HL-60/S4 (cell line): ENCODE results near the gene DENND1A.

Experiments
- in situ Hi-C: fragments of 300-500 bp; cut with MboI; formaldehyde crosslinking; loops from 2 replicates; pipeline ENCODE4 v1.14.3; 2022; ENCODE audit warnings: low sequenced_read_pairs

Gene DENND1A

GRCh38 chr9:123550012-123550411 is 379.9 kb downstream of the DENND1A start:
- in situ Hi-C loops = no loop called here

DNA sequence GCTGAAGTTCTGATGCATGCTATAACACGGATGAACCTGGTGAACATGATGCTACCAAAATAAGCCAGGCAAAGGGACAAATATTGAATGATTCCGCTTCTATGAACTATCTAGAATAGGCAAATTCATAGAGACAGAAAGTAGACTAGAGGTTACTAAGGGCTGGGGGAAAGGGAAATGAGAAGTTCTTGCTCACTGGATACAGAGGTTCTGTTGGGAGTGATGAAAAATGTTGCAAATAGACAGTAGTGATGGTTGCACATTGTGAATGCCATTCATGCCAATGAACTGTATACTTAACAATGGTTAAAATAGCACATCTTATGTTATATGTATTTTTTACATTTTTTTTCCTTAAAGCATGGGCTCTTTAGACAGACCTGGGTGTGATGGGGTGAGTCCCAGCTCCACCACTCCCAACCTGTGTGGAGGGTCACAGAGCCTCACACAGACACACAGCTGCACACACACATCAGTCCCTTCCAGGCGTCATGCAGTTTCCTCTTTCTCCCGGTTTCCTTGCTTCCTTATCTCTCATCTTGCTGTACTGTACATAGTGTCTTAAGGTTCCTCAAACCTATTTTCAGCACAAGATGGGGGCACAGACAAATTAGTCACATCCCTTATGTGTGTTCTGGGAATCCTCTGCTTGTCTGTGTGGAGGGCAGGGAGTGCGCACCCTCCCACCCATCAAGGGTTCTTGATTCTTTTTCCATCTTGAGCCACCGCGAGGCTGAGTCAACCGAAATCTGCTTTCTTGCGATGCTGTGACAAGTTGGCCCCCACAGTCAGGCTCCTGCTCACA is 381.0 kb downstream of the DENND1A start:
- in situ Hi-C loops = loop anchor here (25.0 kb wide), 1 partner anchor 488 kb away; no protein-coding TSS in a partner anchor

GRCh38 chr9:123544007-123544827 is 385.7 kb downstream of the DENND1A start:
- in situ Hi-C loops = loop anchor here (25.0 kb wide), 1 partner anchor 493 kb away; no protein-coding TSS in a partner anchor

- in situ Hi-C loops = loop anchor here (25.0 kb wide), 1 partner anchor 494 kb away; no protein-coding TSS in a partner anchor
Observed at GRCh38 chr9:123543492-123543891, 386.4 kb downstream of the DENND1A start.

DNA sequence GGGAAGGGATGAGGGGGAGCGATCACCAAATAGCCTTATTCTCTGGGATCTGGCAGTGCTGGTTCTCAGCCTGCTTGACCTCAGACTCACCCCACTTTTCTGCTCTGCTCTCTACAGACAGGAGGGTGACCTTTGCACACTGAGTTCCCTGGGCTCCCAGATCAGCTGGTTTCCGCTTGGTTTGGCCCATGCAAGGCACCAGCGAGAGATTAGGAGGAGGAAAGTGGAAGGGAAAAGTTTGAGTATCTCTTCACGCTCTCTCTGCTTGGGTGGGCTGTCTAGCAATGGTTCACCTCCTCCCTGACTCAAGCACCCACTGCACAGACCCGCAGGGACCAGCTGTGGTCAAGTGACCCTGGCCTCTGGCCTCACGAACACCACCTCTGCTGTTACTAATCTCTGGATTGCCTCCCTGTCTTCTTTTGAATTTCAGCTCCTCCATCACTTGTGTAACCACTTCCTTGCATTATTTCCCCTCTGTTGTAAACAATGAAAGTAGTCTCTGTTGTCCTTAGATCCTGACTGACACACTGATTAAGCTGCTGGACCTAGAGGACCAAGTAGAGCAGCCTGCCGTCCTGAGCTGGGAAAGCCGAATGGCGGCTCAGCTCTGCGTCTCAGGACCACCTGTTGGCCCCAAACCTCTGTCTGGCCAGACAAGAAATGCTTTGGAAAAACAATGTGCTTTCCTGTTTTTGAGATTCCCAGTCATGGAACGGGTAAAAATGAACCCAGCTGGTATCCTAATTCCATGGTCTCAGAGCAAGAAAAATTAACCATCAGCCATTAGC is 387.3 kb downstream of the DENND1A start:
- in situ Hi-C loops = loop anchor here (25.0 kb wide), 1 partner anchor 495 kb away; no protein-coding TSS in a partner anchor

- in situ Hi-C loops = loop anchor here (25.0 kb wide), 1 partner anchor 496 kb away; no protein-coding TSS in a partner anchor
Observed at GRCh38 chr9:123541411-123541810, 388.5 kb downstream of the DENND1A start.

DNA sequence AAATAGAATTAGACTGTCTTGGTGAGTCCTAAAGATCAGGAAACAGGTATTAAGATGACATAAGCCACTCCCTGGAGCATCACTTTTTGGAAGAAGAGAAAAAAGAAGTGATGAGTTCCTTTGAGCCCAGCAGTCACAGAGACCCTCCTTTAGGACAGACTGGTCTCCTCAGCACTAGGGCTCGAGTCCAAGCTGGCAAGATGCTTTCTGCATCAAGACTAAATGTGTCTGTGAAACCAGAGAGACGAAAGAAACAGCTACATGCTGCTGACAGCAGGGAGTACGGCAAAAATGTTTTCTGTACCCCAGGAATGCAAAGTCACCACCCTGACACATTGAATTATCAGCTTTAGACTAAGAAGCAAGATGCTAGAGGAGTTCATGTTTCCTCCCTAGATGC is 389.5 kb downstream of the DENND1A start:
- in situ Hi-C loops = loop anchor here (25.0 kb wide), 1 partner anchor 497 kb away; no protein-coding TSS in a partner anchor

DNA sequence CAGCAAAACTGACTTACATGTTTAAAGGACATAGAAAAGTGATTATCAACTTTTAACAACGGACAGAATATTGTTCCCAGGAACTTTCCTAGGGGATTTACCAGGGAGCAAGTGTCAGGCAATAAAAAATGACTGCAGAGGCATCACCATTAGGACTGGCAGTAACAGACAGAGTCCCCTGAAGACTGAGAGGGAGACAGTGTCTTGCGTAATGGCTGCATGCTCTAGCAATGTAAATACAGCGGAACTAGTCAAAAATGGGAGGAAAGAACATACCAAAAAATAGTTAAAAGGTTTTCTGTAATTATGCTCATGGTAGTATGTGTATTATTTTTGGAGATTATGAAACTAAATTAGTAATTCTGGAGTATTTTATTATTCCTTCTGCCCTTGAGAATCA is 392.1 kb downstream of the DENND1A start:
- in situ Hi-C loops = loop anchor here (25.0 kb wide), 1 partner anchor 499 kb away; no protein-coding TSS in a partner anchor

- in situ Hi-C loops = loop anchor here (25.0 kb wide), 1 partner anchor 501 kb away; no protein-coding TSS in a partner anchor
Observed at GRCh38 chr9:123536455-123536868, 393.5 kb downstream of the DENND1A start.

DNA sequence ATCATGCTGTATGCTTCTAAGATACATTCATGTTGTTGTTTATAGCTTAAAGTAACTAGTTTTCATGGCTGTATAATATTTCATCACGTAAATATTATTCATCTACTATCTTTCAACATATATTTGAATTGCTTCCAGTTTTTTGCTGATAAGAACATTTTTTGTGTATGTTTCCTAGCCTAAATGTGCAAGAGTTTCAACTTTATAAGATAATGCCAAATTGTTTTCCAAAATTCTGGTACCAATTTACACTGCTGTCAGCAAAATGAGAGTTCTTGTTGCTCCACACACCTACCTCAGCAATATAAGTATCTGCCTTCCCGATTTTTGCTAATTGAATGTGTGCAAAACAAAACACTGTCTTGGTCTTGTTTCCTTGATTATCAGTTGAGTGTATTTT is 395.6 kb downstream of the DENND1A start:
- in situ Hi-C loops = loop anchor here (25.0 kb wide), 1 partner anchor 503 kb away; no protein-coding TSS in a partner anchor

DNA sequence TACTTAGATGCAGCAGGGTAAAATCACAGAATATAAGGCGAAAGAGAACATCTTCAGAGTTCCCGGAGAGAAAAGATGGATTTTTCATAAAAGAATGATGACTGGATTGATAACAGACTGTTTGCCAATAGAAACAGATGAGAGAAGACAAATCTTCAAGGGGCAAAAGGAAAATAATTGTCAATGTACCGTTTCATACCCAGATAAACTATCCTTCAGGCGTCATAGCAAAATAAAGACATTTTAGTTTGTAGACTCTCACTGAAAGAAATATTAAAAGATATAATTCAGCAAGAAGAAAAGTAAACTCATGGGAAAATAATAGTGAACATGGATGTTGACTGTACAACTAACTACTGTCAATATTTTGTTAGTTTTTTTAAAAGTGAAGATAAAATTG is 399.7 kb downstream of the DENND1A start:
- in situ Hi-C loops = loop anchor here (25.0 kb wide), 1 partner anchor 507 kb away; no protein-coding TSS in a partner anchor

DNA sequence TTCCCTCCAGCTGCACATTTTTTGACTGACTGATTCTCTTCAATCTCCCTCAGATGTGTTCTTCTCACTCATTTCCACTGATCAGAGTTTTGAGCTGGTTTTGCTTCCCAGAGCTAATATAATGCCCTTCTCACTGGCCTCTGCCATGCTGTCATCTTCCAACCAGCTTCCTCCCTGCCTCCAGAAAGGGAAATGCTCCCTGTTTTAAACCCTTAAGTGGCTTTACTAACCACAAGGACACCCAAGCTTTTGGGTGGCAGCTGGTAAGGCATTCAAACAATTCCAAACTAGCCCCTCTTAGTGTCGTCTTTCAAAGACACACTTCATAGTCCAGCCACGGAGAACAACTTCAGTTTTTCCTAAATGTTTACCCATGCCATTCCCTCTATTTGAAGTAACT is 401.4 kb downstream of the DENND1A start:
- in situ Hi-C loops = loop anchor here (25.0 kb wide), 1 partner anchor 509 kb away; no protein-coding TSS in a partner anchor

GRCh38 chr9:123527981-123528380 is 401.9 kb downstream of the DENND1A start:
- in situ Hi-C loops = loop anchor here (25.0 kb wide), 1 partner anchor 509 kb away; no protein-coding TSS in a partner anchor

GRCh38 chr9:123525957-123526356 is 404.0 kb downstream of the DENND1A start:
- in situ Hi-C loops = loop anchor here (25.0 kb wide), 1 partner anchor 511 kb away; no protein-coding TSS in a partner anchor

DNA sequence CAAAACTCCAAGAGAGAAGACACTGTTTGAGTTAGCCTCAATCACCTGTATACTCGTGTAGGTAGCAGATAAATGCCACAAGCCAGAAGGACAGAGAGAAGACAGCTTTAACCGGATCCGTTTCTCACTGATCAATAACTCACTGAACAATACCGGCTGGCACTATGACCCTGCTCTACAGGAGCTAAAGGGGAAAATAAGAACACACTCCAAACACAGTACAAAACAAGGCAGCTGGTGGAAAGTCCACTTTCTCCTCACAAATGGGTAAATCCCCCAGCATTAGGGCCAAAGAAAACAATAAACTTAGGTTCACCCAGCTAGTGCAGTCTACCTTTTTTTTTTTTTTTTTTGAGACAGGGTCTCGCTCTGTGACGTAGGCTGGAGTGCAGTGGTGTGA is 404.5 kb downstream of the DENND1A start:
- in situ Hi-C loops = loop anchor here (25.0 kb wide), 1 partner anchor 512 kb away; no protein-coding TSS in a partner anchor

DNA sequence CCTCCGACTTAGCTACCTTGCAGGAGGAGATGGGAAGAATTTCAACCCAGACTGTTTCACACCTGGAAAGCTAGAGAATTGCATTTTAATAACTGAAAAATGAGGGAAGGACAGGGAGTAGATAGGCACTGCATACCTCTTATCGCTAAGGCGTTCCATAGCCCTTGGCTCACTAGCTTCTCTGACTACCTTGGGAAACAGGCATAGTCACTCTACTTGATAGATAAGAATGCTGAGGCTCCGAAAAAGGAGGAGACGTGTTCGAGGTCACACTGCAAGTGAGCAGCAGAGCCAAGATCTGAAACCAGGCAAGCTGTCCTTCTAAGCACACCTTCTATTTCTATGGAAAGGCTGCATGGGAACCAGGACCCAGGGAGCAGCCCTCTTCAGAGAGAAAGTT is 405.1 kb downstream of the DENND1A start:
- in situ Hi-C loops = loop anchor here (25.0 kb wide), 1 partner anchor 512 kb away; no protein-coding TSS in a partner anchor

- in situ Hi-C loops = no loop called here
Observed at GRCh38 chr9:123523845-123524244, 406.1 kb downstream of the DENND1A start.

DNA sequence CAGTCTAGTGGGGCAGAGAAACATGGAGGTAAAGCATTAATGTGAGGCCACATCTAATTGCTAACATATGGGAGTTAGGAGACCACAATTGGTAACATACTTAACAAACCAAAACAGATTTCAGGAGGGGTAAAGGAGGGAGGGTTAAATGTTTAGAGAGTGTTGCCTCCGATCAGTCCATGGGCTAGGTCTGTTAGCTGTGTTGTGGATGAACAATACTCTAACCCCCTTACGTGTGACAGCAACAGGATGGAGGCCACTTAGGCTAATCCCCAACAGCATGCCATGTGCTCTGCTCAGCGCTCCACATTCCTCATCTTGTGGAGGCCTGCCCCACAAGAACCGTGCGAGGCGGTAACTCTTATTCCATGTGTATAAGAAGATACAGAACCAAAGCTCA is 406.9 kb downstream of the DENND1A start:
- in situ Hi-C loops = no loop called here

- in situ Hi-C loops = no loop called here
Observed at GRCh38 chr9:123522251-123522650, 407.7 kb downstream of the DENND1A start.

GRCh38 chr9:123518338-123518737 is 411.6 kb downstream of the DENND1A start:
- in situ Hi-C loops = no loop called here
